Stimulated activated CD4-positive, alpha-beta T cell treated with anti-CD3 and anti-CD28 coated beads, Interleukin-2, amount 100 ng/mL, for 48 hours (primary cell): ENCODE results near the gene SLIT3.

Source experiments
- DNase-seq, 2 donors: peaks; one replicate each; pipeline ENCODE4 v3.0.0-alpha.2; 2020

SLIT3 gene

DNA sequence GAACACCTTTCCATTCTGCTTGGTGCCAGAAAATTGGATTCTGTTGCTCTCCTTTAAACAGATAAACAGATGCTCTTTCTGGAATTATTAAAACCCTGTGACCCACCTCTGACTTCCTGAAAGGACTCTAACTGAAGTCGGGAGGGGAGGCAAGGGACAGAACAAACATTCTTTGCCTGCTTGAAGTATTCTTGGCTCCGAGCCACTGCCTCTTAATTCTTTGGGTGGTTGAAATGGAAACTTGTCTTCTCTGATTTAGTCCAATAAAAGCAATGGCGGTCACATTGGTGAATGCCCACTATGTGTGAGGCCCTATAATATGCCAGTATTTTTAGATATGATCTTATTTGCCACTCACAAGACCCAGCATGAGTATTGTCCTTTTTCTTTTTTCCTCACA, 236.8 kb downstream of the SLIT3 start:
- no peak for DNase-seq

DNA sequence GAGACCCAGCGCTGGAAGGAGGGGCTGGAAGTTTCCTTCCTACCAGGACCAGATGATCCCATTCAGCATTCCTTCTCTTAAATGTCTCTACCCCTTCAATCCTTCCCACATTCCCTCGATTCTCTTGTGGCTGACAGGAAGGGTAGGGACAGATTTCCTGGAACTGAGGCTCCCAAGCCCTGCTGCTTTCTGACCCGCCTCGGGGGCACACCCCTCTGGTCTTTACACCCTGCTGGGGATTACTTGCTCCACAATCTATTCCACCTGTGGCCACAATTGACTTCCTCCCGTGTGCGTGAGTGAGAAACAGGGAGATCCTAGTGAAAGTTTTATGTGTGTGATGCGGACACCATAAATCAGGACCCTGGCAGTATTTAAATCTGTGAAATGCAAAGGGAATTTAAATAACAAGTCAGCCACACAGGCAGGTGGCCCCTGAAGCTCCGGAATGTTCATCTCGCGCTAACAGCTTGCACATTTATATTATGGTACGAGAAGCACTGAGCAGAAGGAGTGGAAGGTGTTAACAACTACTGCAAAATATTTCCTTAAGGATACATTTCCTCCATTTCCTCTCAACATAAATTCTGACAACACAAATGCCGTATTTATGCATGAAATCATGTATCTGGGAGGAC, 237.5 kb downstream of the SLIT3 start:
- no peak for DNase-seq

DNA sequence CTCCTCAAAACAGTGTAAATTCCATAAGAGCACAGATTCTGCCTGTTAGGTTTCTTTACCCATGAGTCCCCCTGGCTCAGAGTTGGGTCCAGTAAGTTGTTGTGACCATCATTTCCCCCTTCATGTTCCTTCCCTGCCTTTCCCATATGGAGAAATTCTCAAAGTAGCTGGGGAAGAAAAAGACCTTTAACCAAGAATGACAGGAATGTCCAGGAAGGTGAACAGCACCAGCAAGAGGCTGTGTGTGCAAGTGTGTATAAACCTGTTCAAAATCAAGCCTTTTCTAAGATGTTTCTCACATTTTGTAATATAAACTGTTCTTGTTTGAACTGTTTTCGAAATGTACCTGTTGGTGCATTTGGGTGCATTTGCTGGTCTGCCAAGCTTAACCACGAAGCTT, 238.2 kb downstream of the SLIT3 start:
- no peak for DNase-seq

DNA sequence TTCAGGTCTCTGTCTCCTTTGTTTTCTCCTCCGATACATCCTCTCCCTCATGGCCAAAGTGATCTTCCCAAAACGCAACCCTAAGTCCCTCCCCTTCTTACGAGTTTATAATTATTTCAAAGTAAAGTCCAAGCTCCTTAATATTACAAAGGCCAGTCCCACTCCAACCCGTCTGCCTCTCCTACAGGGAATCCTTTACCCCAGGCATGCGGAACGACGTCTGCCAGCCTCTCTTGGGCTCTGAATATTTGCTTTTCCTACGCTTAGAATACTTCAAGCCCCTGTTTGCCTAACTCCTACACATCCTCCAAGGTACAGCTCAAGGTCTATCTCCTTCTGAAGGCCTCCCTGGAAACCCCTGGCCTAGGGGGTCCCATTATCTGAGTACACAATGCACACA, 246.4 kb downstream of the SLIT3 start:
- no peak for DNase-seq

DNA sequence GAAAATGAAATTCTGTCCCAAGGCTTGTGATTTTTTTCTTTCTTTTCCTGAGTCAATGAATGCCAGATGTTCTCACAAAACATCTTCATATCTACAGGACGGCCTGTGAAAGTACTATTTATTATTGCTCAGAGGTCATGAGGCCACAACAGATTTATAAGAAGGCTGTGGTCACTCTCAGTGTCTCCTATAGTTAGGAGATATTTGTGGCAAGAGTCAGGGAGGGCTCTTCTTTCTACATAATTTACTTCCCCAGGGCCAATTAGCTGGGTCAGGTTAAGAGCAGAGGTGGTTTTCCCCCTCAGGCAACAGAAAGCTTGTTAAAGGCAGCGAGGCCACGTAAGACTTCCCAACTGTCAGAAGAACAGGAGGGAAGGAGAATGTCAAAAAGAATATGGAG, 248.7 kb downstream of the SLIT3 start:
- no peak for DNase-seq

DNA sequence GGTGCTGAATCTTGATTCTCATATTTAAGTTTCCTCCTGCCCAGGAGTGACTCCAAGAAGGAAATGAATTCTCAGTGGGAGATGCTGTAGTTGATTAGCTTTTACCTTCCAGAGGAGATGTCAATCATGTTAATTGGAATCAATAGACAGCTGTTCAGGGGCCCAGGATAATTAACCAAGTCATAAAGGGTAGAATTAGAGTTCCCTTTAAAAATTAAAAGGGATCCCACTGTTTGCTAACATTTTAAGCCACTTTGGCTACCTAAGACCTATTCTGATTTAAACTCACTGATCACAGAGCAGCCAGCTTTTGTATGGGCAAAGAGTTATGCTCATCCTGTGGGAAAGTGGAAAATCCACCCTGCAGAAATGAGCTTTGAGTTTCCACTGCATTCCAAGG, 249.6 kb downstream of the SLIT3 start:
- DNase-seq = no peak

DNA sequence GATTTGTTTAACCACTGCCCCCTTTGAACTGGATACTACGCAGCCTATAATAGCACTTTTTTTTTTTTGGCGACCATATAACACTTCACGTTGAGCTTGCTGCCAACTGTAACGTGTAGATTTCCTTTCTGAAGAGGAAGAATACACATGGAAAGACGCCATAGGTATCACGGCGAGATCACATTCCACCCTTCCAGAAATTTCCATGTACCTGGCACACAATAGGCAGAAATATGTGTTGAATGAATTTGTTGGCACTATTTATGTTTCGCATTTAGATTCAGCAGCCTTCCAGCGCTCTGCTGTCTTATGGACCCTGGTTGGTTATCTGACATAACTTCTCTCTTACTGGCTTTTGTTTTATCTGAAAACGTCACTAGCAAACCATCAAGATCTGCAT, 250.3 kb downstream of the SLIT3 start:
- no peak for DNase-seq

DNA sequence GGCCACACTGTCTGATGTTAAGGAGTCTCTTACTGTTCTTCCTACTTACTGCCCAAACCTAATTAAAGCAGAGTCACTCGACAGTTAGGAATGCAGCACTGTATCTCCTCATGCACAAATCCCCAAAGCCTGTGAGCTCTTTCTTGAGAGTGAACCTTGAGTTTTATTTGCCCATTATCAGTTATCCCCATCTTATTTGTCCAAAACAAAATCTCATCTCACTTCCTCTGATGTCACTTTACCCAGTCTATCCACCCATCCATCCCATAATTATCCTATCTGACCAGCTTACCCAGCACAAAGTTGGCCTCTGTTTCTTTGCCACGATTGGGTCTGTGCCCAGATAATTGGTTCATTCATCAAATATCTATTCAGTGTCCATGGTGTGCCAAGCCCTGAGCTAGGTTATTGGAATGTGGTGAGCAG, 250.8 kb downstream of the SLIT3 start:
- DNase-seq = no peak

DNA sequence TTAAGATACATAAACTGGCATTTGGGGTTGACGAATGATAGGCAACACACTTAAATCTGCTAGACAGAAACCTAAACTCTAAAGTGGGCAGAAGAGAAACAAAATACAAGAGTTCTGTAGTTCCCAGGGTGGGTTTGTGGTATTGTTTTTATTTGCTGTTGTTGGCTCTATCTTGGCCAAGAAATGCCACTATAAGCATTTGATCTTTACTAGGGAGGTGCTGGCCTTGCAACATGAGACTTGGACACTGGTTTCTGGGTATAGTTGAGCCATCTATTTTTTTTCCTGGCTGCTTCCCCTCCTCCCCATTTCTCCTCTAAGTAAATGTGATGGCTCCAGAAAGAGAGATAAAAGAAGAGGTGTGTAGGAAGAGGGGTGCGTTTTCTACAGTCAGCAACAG, 251.2 kb downstream of the SLIT3 start:
- DNase-seq = no peak

DNA sequence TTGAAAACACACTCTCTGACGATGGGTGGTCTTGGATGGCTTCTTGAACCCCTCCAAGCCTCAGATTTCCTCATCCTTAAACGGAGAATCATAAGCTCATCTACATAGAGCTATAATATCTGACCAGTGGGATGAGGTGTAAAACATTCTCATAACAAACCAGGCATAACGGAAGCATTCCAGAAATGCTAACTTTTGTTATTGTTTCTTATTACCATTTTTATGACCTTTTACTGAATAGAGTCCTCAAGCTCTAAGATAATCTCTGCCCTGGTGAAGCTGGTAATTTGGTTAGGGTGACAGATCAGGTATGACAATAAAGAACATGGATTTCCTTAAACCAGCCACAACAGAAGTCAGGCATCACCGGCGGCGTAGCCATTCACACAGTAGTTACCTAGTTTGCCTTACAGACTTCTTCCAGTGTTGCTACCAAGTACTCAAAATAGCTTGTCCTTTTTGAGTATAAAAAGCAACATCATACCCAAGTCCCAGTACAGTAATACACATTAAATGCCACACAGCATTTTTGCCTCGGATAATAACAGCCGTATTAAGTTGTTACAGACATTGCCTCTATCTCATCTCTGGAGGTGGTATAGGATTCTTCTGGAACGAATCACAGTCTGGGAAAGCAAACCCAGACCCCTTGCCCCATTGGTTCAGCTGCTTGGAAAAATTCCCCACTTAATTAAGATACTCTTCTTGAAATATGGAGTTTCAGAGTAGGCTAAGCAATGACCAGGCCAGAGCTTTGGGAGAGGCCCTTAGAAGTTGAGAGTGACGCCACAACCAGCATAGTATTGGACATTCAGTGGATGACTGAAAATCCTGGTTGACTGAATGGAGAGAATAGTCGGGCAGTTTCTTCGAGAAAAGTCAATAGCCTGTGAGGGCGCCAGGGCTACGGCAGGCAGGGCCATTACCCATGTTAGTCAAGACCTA, 252.5 kb downstream of the SLIT3 start:
- DNase-seq = no peak

DNA sequence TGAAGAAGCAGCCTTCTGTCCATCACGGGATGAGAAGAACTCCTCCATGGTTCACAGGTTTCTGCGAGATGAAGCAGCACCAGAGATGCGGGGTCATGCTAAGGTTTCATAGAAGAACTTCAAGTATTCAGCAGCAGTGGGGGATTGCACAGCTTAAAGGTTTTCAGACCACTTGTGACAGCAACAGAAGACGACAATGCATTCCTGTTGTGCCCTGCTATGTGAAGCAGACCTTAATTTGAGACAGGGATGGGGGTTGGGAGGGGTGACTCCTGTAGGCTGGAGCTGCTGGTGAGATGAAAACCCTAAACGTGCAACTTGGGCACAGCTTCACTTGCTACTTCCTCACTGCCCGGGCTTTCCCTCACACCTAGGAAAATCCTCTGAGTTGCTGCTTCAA, 256.0 kb downstream of the SLIT3 start:
- no peak for DNase-seq

DNA sequence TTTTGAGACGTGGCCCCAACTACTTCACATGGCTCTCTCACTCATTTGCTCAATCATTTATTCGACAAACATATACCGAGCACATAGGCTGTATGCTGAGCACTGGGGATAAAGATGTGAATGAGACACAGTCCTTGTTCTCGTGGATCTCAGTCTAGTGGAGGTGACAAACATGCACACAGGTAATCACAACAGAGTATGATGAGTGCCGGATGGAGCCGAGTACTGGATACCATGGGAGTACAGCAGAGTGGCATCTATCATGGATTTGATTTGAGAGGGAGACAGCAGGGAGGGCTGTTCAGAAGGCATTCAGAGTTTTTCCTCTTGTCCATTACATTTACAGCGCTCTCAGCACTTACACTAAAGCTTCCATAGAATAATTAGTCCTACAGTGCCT, 259.8 kb downstream of the SLIT3 start:
- no peak for DNase-seq

DNA sequence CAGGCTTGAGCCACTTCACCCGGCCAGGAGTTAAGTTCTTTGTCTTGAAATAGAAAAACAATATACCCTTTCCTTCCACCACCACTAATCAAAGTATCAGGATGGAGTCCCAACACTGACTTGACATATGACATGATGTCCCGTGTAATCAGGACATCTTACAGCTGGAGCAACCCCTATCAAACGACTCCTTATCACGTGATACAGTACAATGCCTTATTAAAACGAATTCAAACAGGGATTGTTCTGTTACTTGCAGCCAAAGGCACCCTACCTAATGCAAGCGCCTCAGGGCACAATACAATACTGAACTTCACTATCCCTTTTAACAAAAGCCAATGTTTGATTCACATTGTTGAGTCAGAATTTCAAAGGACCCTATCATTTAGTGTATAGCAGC, 261.3 kb downstream of the SLIT3 start:
- DNase-seq = no peak

DNA sequence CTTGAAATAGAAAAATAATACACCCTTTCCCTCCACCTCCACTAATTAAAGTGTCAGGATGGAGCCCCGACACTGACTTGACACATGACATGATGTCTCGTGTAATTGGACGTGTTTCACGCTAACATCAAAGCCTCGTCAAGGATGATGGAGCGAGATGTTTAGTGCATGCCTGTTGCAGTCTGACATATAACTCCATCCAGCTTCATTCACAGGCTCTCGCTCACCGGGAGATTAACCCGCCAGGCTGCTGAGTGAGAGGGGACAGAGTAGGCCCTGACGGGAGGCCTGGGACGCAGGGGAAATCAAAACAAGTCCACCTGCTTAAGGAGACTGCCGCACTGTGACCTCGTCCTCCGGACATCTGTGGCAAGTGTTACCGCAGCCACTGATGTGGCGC, 263.5 kb downstream of the SLIT3 start:
- DNase-seq = no peak

DNA sequence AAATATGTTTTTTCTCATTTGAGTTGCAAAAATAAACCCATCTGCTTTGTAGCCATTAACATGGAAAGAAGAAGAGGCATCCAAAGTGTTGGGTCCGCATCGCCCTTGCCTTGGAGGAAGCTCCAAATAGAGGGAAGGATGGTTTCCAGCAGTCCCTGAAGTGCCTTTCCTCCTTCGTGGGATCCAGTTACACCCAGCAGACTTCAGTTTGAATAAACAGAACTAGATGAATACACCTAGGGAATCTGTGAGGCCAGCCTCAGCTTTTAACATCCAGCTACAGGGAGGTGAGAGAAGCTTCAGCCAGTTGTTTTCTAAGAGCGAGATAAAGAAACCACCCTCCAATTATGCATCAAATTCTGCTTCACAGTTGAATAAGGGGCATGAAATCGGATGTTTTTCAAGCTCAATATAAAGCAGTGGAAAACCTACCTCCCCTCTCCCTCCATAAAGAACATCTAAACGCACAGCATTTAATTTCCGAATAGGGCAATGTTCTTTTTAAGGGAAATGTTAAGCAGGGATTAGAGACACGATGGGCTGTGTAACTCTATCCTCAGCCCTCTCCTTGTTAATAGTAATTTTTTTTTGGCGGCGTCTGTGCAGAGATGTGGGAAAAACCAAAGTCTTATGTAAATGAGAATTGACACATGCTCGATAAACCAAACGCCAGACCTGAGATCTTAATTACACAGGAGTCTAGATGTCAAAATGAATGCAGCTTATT, 264.7 kb downstream of the SLIT3 start:
- DNase-seq = no peak

DNA sequence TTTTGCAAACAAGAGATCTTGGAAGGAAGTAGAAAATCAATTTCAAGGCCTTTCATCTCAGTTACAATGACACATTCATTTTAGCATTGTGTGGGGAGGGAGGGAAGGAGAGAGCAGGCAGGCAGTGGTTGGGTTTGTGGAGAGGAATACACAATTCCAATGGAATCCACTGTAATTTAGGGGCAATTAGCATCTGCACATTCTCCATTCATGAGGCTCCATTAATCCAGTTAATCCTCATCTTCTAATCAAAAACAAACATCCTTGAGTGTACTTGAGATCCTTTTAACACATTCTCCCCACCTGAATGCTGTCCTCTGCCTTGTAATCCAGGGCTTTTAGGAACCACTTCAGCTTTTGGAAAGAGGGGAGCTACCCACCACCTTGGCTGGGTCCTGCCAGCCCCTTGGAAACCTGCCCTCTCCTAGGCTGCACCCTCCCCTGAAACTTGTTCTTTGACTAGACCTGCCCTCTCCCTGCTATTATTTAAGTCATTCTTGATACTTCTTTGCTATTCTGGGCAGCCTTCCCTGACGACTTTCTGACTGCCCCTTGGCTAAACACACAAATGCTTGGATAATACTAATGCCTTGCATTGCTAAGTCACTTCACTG, 271.2 kb downstream of the SLIT3 start:
- DNase-seq = no peak

DNA sequence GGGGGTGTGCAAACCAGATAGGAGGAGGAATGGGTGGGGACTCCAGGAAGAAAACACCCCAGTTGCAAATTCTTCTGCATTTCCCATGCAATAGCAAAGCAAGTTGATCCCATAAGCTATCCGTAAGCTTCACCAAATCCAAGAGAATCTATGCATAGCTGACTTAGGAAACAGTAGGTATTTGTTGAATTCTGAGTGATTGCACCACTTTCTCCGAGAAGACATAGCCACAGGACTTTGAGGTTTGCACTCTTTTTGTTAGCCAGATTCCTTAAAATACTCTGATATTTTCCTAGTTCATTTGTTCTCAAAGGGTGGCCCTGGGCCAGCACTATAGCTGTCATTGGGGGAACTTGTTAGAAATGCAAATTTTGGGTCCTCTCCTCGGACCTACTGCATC, 271.9 kb downstream of the SLIT3 start:
- DNase-seq = no peak

DNA sequence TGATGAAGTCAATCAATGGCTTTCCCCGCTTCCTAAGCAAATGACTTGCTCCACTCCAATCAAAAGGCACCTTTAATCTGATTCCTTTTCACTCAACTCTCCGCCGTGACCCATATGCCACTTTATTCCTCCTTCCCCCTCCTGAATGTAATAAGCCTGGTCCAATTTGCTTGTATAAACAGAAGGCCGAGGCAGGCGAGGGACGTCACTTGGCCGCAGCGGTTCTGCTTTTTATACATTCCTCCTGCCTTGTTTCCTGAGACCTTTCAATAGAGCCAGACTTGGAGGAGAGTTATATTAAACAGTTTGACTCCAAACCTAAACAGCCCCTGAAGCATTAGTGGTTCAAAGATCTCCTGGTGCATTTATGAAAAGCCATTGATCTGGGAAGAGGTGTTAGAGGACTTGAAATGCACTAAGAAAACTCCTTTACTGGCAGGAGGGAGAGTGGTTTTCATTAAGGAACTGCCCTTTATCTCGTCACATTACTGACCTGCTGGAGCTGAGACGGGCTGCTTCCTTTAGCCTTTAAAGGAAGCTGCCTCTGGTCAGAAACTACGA, 273.4 kb downstream of the SLIT3 start:
- DNase-seq = no peak

DNA sequence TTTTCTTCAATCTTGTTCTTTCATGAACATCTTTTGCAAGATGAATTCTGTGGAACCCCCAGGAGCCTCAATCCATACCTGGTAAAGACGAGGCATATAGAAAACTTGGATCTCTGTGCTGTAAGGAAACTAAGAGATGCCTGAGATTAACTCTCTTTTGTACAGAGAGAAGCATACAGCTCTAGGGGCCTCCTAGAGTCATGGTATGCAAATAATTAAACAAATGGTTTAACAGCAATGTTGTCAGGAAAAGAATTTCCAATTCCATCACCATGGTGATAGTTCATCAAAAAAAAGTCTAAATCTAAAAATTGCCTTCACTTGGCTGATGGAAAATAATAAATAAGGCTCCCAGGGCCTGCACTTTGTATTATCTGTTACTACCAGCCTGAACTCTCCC, 275.4 kb downstream of the SLIT3 start:
- DNase-seq = no peak

DNA sequence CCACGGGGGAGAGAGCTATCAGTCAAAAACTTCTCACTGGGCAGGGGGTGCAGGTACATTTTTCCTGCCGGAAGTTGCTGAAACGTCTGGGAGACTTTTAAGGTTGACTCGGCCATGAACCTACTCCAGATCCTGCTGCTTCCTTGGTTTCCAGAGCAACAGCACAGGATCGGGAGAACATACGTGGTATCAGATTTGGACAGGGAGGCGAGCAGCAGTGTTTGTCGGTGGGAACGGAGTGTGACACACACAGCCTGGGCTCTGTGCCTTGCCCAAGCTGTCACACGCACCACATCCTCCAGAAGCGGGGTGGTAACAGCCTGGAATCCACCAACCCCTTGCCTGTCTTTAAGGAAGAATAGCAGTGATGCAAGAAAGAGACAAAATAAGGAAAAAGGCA, 276.5 kb downstream of the SLIT3 start:
- DNase-seq = no peak

DNA sequence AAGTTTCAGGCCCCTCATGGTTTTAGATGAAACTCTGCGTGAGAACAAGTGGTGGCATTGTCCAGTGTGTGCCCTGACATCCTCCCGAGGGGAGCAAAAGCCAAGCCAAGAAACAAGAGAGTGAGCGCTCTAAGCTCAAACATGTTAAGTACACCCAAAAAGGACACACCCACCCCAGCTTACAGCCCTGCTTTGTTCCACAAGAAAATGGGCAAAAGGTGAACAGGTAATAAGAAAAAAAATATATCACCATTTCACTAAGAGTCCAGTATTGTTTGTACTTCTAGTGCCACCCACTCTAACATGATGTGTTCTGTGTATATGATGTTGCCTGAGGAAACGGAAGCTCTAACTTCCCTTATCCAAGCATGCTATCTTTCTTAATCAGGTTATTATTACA, 278.2 kb downstream of the SLIT3 start:
- DNase-seq = no peak

DNA sequence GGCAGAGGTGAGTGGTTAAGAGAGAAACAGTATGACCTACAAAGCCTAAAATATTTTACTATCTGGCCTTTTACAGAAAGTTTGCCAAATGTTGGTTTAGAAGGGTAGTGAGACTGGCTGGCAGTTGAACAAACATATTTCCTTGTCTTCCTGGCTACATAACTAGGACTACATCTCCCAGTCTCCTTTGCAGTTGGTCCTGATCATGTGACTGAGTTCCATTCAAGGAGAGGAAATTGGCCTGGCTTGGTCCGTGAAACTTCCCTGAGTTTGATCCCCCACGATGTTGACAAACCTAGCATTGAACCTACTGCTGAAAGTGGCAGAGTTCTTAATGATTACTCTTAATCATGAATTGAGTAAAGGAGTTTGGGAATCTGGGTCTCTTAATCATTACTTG, 280.8 kb downstream of the SLIT3 start:
- DNase-seq = no peak

DNA sequence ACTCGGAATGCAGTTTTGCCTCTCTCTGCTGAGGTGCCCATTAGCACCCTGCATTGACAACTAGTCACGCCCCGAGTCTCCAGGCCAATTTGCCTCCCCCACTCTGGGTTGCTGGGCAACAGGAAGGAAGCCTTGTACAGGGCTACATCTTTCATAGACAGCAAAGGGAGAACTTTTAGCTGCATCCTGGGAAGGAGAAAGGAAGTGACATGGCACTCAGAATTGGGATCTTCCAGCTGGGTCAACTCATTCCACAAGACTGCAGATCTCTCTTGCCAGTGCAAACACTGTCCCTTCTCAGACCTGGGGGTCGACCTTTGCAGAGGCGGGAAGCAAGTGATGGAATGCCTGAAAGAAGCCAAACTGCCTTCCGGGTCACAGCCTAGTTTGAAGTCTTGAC, 282.0 kb downstream of the SLIT3 start:
- no peak for DNase-seq
